Measurements from ENCODE around the gene MYCN.

The MYCN gene

DNA sequence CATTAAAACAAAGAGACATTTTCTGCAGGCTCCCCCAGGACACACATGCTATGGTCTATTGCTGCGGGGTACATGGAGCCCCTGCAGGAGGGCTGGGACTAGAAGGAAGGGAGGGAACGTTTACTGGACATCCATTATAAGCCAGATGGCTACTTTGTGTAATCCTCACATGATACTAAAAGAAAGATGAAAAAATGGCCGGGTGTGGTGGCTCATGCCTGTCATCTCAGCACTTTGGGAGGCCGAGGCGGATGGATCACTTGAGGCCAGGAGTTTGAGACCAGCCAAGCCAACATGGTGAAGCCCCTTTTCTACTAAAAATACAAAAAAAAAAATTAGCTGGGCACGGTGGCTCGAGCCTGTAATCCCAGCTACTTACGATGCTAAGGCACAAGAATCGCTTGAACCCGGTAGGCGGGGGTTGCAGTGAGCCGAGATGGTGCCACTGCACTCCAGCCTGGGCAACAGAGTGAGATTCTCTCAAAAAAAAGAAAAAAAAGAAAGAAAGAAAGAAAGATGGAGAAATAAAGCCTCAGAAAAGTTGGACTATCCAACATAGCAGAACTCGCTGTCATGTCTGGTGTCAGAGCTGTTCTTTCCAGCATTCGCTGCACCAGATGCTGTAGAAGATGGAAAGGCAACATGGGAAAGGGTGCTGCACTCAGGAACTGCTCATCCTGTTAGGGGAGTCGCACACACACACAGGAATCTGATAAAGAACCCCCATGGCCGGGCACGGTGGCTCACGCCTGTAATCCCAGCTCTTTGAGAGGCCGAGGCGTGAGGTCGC is 7.8 kb upstream of the MYCN start:
- no peak for DNase-seq

DNA sequence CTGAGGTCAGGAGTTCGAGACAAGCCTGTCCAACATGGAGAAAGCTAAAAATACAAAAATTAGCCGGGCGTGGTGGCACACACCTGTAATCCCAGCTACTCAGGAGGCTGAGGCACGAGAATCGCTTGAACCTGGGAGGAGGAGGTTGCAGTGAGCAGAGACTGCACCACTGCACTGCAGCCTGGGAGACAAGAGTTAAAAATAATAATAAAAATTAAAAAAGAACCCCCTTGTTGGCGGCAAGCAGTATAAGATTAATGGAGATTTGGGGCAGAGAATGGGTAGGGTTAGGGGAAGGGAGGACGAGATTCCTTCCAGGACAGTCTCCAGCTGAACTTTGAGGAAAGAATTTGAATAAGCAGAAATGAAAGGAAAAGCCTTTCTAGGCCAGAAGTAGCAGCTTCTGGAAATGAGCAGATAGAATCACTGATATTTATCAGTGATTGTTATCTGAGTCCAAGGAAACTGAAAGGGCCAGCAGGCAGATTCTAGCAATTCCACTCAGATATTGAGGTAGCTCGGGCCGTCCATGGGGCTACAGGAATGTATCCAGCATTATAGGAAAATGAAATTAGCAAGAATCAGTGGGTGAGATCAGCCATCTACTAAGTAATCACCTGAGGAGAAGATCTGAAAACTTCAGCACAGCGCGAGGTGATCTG is 7.0 kb upstream of the MYCN start:
- DNase-seq, result no peak

DNA sequence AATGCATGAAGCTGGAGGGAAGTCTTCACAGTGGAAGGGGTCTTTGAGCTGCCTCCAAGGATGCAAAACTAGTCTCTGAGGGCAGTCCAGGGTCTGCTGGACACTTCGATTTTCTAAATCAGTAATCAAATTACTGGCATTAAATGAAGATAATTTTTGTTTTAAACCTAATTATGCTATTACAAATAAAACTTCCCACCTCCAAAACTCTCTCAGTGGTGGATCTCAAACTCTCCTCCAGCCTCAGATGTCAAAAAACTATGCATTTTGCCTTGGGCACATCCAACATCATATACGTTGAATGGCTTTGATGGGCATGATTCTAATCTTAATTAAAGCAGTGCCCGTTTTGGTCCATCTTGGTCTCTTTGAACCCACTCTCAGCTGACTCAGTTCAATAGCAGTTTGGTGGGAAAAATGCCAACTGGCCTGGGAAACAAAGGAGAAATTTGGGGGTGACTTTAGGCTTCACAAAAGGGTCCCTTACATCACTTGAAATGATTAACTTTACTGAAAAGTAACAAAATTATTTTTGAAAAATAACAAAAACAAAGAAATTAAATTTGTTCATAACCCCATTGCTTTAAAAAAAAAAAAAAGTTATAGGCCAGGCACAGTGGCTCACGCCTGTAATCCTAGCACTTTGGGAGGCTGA is 5.9 kb upstream of the MYCN start:
- DNase-seq, result no peak

DNA sequence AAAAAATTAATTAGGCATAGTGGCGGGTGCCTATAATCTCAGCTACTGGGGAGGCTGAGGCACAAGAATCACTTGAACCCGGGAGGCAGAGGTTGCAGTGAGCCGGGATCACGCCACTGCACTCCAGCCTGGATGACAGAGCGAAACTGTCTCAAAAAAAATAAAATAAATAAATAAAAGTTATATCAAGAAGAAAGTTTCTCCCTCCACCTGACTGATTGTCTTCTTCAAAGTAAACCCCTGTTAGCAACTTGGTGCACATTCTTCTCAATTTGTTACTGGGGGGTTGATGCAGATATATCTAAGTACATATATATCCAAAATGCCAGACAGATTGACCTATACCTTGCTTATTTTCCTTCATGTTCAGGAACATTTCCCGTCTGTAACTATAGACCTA is 5.2 kb upstream of the MYCN start:
- DNase-seq, result no peak

DNA sequence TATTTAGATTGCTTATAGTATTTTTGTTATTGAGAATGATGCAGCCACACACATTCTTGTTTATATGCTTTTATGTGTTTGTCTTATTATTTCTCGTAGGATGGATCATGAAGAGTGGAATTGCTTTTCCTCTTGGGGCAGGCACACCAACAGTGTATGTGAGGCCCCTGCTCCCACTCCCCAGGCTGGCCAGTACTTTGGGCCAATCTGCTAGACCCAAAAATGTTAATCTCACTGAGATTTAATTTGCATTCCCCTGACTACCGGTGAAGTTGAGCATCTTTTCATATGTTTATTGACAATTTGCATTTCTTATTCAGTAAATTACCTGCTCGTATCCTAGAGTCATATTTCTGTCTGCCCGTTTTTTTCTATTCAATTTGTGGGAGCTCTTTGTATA is 4.7 kb upstream of the MYCN start:
- no peak for DNase-seq

DNA sequence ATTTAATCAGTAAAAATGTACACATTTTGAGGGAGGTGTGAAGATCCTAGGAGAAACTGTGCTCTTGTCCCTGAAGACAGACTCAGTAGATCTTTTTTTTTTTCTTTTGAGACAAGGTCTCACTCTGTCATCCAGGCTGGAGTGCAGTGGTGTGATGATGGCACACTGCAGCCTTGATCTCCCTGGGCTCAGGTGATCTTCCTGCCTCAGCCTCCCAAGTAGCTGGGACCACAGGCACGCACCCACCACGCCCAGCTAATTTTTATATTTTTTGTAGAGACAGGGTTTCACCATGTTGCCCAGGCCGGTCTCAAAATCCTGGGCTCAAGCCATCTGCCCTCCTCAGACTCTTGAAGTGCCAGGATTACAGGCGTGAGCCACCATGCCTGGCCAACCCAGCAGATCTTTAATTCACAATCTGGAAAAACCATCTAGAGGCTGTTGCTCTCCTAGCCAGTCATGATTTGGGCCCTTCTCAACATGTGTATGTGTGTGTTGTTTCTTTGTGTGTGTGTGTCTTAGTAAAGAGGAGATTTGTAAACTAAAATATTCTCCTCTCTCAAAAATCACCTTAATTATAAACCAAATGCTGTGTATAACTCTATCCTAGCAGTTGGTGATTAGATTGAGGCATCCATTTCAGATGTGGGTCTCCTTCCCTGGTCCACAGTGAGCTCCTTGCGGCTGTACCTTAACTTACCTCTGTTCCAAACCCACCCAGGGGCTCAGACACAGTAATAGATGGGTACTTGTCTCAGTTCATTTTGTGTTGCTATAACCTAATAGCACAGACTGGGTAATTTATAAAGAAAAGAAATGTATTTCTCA is 3.9 kb upstream of the MYCN start:
- DNase-seq, result no peak

DNA sequence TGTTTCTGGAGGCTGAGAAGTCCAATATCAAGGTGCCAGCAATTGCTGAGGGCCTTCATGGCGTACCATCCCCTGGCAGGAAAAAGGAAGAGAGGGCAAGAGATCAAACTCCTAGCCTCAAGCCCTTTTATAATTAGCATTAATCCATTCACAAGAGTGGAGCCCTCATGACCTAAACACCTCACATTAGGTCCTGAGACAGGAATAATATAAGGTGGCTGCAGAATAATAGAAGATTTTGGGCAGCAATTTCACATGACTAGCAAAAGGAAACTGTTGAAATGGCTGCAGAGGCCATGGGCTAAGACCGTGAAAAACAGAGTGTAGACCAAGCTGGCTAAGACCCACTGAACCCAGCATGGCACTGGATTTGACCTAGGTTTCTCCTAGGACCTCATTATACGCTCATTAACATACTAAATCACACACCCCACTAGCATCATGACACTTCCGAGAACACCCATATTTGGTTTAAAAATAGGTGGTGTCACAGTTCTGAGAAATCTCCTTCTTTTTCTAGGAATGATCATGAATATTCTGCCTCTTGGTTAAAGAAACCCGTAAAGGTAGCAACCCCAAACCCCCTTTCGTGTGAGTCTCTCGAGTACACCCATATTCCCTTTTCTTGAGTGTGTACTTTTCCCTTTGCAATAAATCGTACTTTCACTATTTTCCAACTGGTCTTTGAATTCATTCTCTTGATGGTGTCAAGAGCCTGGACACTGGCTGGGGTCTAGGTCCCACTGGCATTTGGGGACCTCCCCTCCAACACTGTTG is 3.1 kb upstream of the MYCN start:
- no peak for DNase-seq

DNA sequence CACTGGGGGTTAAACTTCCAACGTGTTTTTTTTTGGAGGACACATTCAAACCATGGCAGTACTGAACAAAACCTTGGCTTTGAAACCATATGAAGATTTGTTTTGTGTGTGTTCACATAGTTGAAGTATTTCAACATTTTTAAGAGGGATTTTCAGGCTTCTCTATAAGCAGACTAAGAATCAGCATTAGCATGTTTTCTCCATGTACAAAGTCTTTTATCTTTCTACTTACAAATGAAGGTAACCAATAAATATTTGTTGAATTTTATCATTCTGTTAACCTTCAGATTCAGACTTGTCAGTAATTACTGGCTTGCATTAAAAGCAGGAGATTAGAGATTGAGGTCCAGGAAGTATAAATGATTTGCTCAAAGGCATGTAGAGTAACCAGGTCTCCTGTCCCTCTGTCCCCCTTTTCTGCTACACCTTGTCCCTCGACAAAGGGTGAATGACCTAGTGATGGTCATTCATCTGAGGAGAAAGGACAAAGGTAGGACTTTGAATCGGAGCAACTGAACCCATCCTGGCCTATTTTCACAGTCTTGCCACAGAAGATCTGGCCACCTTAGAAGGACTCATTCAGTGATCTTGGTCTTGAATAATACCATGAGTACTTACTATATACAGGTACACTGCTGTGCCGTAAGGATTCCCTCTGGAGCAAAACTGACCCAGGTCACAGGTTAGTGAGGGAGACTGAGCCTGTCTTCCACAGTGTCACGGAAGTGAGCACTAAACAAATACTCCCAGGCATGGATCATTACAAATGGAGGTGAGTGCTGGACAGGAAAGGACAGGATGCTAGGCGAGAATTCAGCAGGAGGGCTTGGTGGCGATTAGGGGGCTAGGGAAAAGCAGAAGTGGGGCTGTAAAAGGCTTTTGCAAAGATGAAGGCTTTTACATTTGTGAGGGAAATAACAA is 2.2 kb upstream of the MYCN start:
- DNase-seq, result no peak

DNA sequence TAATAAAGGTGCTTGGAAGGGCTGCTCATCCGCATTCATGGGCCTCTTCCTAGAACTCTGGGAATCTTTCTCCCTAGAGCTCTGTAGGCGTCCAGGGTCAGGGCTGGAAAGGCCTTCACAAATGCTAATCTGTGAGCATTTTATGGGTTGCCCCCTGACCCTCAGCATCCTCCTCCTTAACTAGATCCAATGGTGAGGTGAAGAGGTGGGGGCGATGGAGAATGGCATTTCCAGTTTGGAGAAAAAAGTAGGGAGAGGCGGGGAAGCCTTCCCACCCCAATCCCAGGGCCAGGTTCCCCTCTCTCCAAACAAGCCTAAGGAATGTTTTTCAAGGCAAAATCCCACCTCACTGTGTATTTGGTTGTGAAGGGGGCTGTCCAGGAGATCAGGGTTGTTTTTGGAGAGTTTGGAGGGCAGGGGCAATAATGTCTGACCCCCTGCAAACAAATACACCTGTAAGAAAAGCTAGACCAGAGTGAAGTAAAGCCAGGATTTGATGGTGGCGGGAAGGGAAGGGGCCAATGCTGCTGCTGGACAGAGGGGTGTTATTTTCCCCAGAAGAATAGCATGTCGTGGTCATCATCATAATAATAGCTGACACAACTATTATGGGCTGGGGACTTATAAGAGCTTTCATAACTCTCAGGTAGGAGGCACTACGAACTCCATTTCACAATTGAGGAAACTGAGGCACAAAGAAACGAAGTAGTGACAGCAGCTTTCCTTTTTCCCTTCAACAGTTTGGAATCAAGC is 1.4 kb upstream of the MYCN start:
- DNase-seq, result no peak

DNA sequence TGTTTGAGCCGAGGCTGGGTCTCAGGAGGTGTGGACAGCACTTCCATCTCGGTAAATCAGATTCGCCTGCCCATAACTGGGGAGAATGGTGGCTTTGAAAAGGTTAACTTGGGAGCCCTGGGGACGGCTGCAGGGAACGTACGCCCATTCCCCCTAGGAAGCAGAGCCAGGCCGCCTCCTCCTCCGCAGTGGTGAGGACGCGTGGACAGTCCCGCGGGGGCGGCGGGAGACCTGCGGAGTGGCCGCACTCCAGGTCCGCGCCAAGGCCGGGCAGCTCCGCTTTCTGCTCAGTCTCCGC is 845 bp upstream of the MYCN start:
- DNase-seq, result peak; percentile 61

DNA sequence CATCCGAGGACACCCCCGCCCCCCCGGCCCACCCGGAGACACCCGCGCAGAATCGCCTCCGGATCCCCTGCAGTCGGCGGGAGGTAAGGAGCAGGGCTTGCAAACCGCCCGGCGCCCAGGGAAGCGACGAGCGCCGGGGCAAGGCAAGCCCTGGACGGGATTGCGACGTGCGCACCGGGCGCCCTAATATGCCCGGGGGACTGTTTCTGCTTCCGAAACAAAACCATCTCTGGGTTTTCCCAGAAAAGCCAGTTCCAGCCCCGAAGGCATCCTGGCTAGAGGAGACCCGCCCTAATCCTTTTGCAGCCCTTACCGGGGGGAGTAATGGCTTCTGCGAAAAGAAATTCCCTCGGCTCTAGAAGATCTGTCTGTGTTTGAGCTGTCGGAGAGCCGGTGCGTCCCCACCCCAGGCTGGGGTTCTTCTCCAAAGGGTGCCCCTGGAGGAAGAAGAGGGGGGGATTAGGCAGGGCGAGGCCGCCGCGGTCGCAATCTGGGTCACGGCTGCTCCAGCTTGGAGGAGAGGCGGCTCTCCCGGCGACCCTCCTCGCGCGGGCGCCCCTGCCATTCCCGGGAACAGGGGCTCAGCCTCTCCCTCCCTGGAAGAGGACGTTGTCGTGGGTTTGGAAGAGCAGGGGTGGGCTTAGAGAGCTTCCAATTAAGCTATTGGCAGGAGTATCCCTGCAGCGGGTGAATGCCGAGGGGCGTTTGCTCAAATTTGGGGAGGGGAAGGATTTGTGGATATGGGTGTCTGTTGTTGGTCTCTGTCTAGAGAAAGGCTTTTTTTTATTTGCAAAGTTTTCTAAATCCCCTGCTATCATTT is 521 bp downstream of the MYCN start:
- peak; percentile 33 for DNase-seq

DNA sequence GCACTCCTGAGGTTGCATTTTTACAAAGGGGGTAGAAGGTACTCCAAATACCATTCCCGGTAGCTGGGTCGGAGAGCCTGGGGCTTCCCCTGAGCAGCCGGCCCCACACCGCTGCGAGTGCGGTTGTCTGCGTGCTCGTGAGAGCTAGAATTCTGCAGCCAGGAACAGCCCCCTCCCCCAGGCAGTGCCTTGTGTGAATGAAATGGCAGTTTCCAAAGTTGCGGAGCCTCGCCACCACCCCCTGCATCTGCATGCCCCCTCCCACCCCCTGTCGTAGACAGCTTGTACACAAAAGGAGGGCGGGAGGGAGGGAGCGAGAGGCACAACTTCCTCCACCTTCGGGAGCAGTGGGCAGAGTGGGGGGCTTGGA is 1.1 kb downstream of the MYCN start:
- DNase-seq, result no peak

DNA sequence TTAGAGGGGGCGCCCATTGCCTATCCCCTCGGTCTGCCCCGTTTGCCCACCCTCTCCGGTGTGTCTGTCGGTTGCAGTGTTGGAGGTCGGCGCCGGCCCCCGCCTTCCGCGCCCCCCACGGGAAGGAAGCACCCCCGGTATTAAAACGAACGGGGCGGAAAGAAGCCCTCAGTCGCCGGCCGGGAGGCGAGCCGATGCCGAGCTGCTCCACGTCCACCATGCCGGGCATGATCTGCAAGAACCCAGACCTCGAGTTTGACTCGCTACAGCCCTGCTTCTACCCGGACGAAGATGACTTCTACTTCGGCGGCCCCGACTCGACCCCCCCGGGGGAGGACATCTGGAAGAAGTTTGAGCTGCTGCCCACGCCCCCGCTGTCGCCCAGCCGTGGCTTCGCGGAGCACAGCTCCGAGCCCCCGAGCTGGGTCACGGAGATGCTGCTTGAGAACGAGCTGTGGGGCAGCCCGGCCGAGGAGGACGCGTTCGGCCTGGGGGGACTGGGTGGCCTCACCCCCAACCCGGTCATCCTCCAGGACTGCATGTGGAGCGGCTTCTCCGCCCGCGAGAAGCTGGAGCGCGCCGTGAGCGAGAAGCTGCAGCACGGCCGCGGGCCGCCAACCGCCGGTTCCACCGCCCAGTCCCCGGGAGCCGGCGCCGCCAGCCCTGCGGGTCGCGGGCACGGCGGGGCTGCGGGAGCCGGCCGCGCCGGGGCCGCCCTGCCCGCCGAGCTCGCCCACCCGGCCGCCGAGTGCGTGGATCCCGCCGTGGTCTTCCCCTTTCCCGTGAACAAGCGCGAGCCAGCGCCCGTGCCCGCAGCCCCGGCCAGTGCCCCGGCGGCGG is 1.7 kb downstream of the MYCN start:
- DNase-seq, result peak; percentile 36

DNA sequence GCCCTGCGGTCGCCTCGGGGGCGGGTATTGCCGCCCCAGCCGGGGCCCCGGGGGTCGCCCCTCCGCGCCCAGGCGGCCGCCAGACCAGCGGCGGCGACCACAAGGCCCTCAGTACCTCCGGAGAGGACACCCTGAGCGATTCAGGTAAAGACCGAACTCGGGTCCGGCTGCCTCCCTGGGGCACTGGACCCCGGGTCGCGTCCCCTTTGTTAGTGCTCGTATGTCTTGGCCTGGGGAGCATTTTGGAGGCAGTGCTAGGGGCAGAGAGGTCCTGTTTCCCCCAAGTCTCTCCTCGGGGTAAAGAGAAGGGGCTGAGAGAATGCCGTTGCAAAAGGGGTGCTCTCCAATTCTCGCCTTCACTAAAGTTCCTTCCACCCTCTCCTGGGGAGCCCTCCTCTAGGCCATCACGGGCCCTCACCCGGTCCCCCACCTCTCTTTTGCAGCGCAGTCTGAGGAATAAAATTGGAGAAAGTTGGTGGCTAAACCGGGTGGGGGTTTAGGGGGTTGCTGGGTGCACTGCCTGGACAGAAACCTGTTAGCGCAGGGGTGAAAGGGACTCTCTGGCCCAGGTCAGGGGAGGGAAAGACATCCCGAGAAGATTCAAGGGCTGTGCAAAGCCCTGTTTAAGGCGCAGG is 2.5 kb downstream of the MYCN start:
- no peak for DNase-seq

DNA sequence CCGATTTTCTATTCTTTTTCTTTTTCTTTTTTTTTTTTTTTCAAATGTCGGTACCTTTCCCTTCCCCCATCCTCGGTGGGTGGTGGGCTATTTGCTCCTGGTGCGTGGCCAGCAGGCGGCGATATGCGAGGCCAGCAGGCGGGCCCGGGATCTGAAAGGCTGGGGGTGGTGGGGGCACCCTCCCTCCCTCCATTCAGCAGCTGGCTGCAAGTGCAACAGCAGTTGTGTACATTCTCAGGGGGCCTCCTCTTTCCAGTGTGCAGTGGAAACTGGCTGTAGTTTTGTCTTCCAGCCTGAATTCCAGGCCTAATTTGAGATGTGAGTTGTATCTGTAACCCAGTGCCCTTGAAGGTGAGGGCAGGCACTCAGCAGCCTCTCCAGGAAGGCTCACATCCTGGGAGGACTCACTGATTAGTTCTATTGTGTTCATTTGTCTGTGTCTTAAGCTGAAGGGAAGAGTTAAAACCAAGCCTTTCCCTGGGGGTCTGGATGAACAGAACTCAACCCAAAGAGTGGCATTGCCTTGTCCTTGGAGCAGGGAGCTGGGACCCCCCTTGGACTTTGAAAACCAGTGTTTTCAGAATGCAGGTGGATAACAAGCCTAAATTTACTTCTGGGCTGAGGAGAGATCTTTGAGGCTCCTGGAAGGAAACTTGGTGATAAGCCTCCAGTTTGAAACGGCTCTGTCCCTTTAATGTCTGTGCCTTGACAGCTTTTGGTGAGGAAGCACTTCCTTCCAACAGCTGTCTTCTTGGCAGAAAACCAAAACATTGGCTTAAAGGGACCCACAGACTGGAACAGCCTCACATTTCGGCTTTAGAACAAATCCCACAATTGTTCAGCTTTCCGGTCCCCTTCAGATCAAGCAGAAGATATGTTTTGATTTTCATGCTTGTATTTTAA is 3.3 kb downstream of the MYCN start:
- DNase-seq, result no peak

DNA sequence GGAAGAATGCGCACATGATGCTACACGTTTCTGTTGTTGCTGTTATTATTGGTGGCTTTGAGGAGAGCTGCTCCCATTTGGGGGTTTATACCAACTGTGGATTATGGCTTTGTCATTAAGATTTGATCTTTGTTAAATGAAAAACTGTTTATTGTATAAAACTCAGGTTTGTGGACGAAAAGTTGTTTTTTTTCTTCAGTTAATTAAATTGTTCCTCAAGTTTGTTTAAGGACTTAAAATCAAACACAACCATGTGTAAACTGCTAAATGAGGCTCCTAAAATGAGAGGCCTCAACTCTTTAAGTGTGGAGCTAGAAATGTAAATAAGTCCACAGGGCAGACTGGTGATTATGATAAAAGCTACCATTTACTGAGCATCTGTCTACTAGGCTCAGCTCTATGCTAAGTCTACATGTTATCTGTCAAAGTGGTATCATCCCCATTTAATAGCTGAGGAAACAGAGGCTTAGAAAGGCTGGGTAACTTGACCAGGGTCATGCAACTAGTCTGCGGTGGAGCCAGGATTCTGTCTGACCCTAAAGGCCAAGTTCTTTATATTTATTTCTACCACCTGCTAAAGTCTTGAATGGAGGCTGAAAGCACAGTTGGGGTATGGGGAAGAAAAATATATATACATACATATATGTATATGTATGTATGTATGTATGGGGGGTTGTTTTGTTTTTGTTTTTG is 4.1 kb downstream of the MYCN start:
- no peak for DNase-seq

All from activated CD4-positive, CD25-positive, alpha-beta regulatory T cell treated with anti-CD3 and anti-CD28 coated beads, Interleukin-2, amount 50 U/mL, for 72 hours (primary cell).